Chondrocyte (in vitro differentiated cells): ENCODE measurements around the gene TRPC3. TPM values are rescaled to one million over a fixed set of nuclear protein-coding genes. Genes with fewer than 3 reads are reported as not detected.

Experiments used
- DNase-seq: peaks from one replicate; pipeline ENCODE4 v3.0.0; 2021; ENCODE audit warnings: mixed read lengths, low spot score
- H3K27ac Mint-ChIP-seq: one replicate; pipeline ENCODE4 v1.8.0; 2021; ENCODE audit warnings: mild to moderate bottlenecking, moderate library complexity, mixed read lengths; ENCODE audit not compliant: unreplicated experiment
- H3K27me3 Mint-ChIP-seq: 2 replicates; pipeline ENCODE4 v1.8.0; 2021; ENCODE audit warnings: low read depth, mixed read lengths
- H3K36me3 Mint-ChIP-seq: 2 replicates; pipeline ENCODE4 v1.8.0; 2021; ENCODE audit warnings: low read depth, mixed read lengths
- H3K4me1 Mint-ChIP-seq: 2 replicates; pipeline ENCODE4 v1.8.0; 2021; ENCODE audit warnings: low read depth, mild to moderate bottlenecking, mixed read lengths
- H3K4me3 Mint-ChIP-seq: one replicate; pipeline ENCODE4 v1.8.0; 2021; ENCODE audit warnings: mild to moderate bottlenecking, moderate library complexity, mixed read lengths; ENCODE audit not compliant: unreplicated experiment
- H3K9me3 Mint-ChIP-seq: 2 replicates; pipeline ENCODE4 v1.8.0; 2021; ENCODE audit warnings: low read depth, mixed read lengths
- CTCF ChIP-seq: fragments of 200-600 bp; sonication (generic); IDR thresholded peaks from 2 replicates; pipeline ENCODE4 v1.5.0; 2021; ENCODE audit warnings: antibody characterized with exemption, mild to moderate bottlenecking, moderate library complexity
- long read RNA-seq: library from polyadenylated mRNA; stranded (forward); transcript quantifications from one replicate; pipeline ENCODE4 v2.0.0, GENCODE V29; 2021
- total RNA-seq: library from RNA; stranded (reverse); gene quantifications from 3 replicates; pipeline ENCODE4 v1.2.1, GENCODE V29; 2021

TRPC3 gene
- total RNA-seq: 0.20 to 0.39 TPM in 2 of 3 replicates, not detected in the other
- long read RNA-seq, partial matches to known transcripts: 0 of 1 reads
- long read RNA-seq, other reads (novel, unspliced or antisense): 0 of 1 reads

- Mint-ChIP-seq H3K36me3 (no peaks in the 10 kb centered on the region), H3K4me1 (peaks cover 7% of the 10 kb centered on the region), H3K9me3 (no peaks in the 10 kb centered on the region), H3K4me3 (peak within 1 kb of the TSS; percentile 79), H3K27me3 (peaks cover 49% of the 10 kb centered on the region), H3K27ac (no peak within 1 kb of the TSS)
- no peak for TF ChIP-seq CTCF
- peak; percentile 85 for DNase-seq
Observed at GRCh38 chr4:121951521-121952110, at the start of gene TRPC3. Gene TRPC3, minus strand, starts transcription at chr4:121952060. Its CDS starts 380 bp downstream, at chr4:121951680.

- Mint-ChIP-seq H3K27ac (no peak overlapping the region), H3K27me3 (peaks cover 26% of the 10 kb centered on the region), H3K4me3 (no peak overlapping the region), H3K9me3 (no peaks in the 10 kb centered on the region), H3K36me3 (no peaks in the 10 kb centered on the region), H3K4me1 (peaks cover 8% of the 10 kb centered on the region)
- no peak for TF ChIP-seq CTCF
- no peak for DNase-seq
Observed at GRCh38 chr4:122000849-122001248, 49.0 kb upstream of the TRPC3 start.

GRCh38 chr4:121998024-121998423 lies 46.2 kb upstream of the TRPC3 start:
- no peaks in the 10 kb centered on the region for H3K9me3 Mint-ChIP-seq
- H3K36me3 Mint-ChIP-seq: no peaks in the 10 kb centered on the region
- peaks cover 34% of the 10 kb centered on the region for H3K27me3 Mint-ChIP-seq
- H3K4me3 Mint-ChIP-seq: no peak overlapping the region
- peak; percentile 25 for TF ChIP-seq CTCF
- H3K4me1 Mint-ChIP-seq: no peaks in the 10 kb centered on the region
- H3K27ac Mint-ChIP-seq: no peak overlapping the region
- DNase-seq: no peak

- Mint-ChIP-seq H3K27me3 (peaks cover 36% of the 10 kb centered on the region), H3K4me3 (no peak overlapping the region), H3K4me1 (no peaks in the 10 kb centered on the region), H3K36me3 (no peaks in the 10 kb centered on the region), H3K27ac (no peak overlapping the region), H3K9me3 (no peaks in the 10 kb centered on the region)
- no peak for TF ChIP-seq CTCF
- no peak for DNase-seq
Observed at GRCh38 chr4:121995790-121996537, 44.1 kb upstream of the TRPC3 start.

GRCh38 chr4:121991968-121992367 lies 40.1 kb upstream of the TRPC3 start:
- no peaks in the 10 kb centered on the region for H3K36me3 Mint-ChIP-seq
- H3K27ac Mint-ChIP-seq: no peak overlapping the region
- no peaks in the 10 kb centered on the region for H3K9me3 Mint-ChIP-seq
- no peaks in the 10 kb centered on the region for H3K4me1 Mint-ChIP-seq
- DNase-seq: no peak
- H3K27me3 Mint-ChIP-seq: peaks cover 52% of the 10 kb centered on the region
- H3K4me3 Mint-ChIP-seq: no peak overlapping the region
- no peak for TF ChIP-seq CTCF
